DMS 273 treated with DMSO at 0.1 percent for 48 hours (cell line): ENCODE data around the gene C8G.
A peak's percentile ranks its signal among the peaks of the same experiment; 100 is the strongest.

ENCODE experiments used
- DNase-seq: peaks from one replicate; lab custom pipeline; 2025; lab: John Stamatoyannopoulos, UW

The C8G gene

DNA sequence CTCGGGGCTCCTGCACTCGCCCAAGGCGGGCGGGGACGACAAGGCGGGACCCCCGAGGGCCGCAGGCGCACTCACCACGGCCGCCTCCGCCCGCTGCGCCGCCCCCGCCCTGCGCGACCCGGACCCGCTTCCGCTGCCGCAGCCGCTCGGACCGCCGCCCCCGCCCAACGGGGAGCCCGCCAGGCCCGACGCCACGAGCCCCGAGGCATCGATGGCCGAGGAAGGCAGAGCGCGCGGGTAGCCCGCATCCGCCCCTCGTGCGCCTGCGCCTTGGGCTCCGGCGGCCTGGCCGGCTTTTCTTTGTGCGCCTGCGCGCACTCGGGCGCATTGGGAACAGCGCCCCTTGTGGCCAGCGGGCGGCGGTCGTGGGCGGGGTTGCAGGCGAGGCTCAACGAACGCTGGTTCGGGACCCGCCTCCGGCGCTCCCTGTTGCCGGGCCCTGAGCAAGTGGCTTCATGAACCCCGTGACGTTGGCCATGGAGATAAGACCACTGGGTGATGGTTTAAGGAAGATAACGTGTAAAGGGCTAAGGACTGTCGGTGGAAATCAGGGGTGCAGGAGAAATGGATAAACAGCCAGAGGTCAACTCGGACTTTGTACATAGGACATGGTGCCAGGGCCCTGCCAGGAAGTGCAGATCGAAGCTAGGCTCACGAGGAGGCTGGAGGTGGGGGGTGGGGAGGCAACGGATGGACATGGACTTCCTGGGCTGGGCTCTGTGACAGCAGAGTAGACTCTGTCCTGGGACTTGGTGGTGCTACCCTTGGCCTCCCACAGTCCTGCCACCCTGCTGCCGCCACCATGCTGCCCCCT lies at the start of gene C8G, which contains the start of gene FBXW5:
Gene C8G, plus strand, starts transcription at position 725 of the 814 bp plus-strand sequence. Its CDS starts 78 bp downstream, at position 803.
Gene FBXW5, minus strand, starts transcription at position 220 of the 814 bp plus-strand sequence. CDS start 655 bp downstream, outside the sequence.
- peak; percentile 66 for DNase-seq

DNA sequence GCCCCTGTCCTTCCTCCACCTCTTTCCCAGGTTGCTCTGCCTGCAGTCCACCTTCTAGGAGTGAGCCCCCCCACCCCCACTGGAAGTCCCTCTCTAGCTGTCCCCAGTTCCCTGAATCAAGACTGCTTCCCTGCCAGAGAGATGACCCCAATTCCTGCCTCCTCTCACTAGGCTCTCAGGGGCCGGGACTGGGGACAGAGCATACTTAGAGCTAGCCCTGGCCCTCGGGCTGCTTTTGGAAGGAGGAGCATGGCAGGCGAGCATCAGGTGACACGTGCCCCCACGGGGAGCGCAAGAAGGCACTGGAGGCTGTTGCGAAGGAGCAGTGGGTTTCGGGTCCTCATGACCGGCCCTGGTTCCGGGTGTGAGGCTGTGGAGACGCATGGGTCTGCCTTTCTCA lies 49.0 kb upstream of the C8G start:
- DNase-seq = no peak

- no peak for DNase-seq
Observed at GRCh38 chr9:136898483-136899100, 46.5 kb upstream of the C8G start.

DNA sequence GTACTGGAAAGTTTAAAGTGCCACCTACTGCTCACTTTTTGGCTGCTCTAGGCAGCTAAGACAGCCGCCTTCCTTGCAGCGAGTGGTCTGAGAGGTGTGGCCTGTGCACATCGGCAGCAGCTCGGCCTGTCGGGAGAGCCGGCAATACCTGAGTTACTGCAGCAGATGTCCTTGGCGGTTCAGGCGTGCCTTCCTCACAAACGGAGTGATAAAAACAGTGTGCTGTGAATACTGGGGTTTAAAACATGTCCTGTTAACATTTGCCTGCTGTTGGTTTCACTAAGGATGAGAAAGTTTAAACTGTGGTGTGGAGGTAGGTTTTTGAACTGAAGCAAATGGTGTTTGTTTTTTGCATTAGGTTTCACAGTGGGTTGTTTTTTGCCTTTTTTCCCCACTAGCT lies 45.8 kb upstream of the C8G start:
- DNase-seq = no peak

DNA sequence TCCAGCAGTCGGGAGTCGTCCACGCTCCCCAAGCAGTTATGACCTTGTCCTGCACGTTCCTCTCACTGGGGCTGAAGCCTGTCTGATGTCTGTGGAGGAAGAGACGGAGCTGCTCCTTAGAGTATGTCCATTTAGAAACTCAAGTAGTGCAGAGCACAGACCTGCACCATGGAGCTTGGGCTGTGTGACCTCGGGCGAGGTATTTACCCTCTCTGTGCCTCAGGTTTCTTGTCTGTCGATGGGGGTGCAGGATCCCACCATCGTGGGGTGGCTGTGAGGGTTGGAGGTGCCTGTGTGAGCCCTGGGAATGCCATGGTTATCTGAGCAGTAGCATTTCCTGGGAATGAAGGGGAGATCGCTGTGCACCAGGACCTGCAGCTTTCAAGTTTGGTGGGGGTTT lies 44.5 kb upstream of the C8G start:
- DNase-seq = no peak

GRCh38 chr9:136900988-136901515 lies 44.0 kb upstream of the C8G start:
- no peak for DNase-seq

DNA sequence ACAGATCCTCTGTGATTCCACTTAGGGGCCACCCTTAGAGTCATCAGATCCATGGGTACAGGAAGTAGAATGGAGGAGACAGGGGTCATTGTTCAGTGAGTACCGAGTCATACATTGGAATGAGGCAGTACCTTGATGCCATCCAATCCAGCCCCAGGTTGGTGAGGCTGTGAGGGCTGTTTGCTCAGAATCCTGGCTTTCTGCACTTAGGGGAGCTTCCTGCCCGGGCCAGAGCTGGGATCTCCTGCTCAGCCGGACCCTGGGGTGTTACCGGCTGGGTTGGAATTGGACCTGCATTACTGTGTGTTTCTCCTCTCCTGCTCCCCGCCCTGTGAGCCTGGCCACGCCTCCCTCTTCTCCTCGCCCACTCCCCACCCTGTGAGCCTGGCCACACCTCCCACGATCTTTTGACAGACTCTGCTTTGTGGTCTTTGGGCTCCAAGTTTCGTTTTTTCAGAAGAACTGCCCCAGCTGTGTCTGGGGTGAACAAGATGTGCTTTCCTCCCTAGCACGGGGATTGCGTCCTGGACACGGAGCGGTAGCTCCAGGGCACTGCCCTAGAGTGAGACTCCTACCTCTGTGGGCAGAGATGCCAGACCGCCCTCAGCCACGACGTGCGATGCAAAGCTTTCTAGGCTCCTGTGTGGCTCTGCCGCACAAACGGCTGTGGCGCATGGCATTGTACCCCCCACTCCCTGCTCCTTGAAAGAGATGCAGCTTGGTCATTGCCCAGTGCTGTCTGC lies 43.4 kb upstream of the C8G start:
- no peak for DNase-seq

- no peak for DNase-seq
Observed at GRCh38 chr9:136902259-136902821, 42.7 kb upstream of the C8G start.

DNA sequence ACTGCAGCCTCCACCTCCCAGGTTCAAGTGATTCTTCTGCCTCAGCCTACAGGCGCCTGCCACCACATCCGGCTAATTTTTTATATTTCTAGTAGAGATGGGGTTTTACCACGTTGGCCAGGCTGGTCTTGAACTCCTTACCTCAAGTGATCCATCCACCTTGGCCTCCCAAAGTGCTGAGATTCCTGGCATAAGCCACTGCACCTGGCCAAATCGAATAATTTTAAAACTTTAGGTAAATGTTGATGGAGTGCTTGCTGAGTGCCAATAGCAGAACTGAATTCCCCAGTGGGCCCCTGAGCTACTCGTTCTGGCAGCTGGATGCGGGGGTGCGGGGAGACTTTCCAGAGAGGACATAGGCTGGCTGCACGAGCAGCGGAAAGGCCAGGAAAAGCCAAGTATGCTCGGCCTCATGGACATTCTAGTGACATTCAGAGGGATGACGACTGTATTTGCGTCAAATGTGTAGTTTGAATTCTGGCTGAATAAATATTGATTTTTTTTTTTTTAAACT lies 41.9 kb upstream of the C8G start:
- DNase-seq = no peak

DNA sequence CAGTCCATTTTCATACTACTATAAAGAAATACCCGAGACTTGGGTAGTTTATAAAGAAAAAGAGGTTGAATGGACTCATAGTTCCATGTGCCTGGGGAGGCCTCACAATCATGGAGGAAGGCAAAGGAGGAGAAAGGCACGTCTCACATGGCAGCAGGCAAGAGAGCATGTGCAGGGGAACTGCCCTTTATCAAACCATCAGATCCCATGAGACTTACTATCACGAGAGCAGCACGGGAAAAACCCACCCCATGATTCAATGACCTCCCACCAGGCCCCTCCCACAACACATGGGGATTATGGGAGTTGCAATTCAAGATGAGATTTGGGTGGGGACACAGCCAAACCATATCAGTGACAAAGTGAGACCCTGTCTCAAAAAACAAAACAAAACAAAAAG lies 38.8 kb upstream of the C8G start:
- DNase-seq = no peak

DNA sequence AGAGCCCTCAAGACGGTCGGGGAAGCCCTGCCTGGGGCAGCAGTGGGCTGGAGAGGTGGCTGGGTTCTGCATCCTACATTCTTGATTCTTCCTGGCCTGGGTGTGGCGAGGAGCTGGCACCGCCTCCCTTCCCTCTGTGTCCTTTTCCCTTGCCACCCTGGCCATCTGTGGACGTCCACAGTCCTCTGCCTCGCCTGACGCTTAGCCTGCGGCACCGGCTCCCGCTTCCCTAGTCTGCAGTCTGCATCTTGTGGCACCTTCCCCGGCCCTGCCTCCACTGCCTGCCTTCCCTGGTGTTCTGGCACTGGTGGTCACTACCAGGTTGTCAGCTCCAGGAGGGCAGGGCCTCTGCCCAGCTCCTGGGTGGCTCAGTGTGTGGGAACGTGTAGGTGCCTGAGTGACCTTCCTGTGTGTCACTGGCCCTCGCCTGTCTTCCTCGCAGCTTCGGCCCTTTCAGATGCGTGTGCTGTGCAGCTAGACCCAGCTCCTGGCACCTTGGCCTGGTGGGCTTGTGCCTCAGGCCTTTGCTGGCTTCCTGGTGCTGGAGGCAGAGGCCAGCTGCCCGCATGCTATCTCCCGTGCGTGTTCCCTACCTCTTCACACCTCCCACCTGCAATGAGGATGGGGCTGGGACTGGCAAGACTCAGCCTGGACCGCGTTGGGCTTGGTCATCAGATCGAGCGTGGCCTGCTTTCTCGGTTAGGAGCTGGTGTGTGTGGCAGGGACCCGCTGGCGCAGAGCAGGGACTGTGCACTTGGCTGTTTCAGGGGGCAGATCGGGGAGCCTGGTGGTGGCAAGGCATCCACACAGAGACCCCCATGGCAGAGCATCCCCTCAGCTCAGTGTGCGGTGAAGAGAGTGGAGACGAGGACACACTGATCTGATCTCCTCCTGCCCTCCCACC lies 37.8 kb upstream of the C8G start:
- DNase-seq = no peak

DNA sequence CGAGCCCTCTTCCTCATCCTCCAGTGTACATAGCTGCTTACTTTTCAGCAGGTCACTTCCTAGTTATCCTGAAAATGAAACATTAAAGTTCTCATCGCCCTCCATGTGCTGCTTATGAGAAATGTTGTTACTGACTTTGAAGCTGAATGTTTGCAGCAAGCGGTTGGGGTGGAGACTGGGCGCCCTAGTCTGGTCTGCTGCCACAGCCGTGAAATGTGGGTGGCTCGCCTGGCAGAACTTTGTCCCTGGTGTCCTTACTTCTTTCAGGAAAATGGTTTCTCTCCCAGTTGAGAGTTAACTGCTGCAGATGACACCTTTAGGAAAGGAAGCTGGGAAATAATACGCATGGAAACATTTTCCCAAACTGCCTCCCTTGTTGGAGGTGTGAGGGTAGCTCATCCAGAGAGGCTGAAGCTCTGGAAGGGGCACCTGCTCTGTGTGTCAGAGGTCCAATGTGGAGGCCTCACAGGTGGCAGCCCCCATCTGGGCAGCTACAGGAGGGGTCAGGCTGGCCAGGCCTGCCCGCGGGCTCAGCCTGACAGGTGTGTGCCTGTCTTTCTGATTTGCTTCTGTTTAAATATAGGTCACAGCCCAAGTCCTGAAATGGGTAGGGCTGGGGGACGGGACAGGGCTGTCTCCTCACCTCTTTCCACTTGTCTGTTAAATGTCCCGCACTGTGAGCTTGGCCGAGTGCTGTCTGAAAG lies 34.7 kb upstream of the C8G start:
- DNase-seq = no peak

DNA sequence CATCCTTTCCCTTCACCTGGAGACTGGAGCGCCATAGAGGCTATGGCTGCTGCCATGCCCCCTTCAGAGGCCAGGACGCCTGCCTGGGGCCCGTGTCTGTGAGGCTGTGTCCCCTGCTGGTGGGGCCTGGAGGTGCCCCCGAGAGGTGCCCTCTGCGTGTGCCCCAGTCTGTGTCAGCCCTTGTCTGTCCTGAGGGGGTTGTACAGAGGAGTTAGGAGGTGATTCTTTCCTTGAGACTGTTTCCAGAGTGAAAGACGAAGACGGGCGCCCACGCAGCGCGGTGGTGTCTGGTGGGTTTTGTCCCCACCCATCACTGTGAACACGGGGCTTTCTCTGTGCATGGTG lies 34.2 kb upstream of the C8G start:
- no peak for DNase-seq

DNA sequence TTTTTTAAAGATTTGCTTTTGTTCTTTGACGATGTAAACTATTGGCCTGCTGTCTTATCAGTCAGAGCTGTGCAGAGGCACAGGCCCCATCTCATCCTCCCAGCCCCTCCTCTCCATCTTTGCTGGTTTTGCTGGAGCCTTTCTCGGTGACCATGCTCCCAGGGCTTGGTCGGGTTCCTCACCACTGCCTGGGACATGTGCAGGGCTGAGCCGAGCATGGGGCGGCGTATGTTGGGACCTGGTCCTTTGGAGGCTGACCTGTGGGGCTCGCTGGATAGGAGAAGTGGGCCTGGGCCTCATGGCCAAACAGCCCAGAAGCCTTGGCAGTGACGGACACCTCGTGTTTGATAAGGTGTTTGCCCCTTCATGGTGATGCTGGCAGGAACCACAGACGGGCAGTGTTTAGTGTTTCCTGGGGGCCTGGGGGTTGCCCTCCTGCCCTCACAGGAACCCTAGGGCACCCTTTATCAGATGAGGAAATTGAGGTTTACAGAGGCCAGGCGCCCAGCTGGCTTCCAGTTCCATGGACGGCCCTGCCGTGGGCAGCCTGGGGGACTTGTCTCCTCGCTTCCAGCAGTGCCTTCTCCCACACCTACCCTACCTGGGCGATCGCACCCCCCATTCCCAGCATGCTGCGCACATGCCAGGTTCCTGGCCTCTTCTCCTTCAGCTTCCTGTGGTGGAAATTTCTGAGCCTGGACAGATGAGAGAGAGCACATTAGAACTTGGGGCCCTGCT lies 31.2 kb upstream of the C8G start:
- DNase-seq = no peak

- no peak for DNase-seq
Observed at GRCh38 chr9:136915632-136916329, 29.3 kb upstream of the C8G start.

- no peak for DNase-seq
Observed at GRCh38 chr9:136916330-136917184, 28.5 kb upstream of the C8G start.

DNA sequence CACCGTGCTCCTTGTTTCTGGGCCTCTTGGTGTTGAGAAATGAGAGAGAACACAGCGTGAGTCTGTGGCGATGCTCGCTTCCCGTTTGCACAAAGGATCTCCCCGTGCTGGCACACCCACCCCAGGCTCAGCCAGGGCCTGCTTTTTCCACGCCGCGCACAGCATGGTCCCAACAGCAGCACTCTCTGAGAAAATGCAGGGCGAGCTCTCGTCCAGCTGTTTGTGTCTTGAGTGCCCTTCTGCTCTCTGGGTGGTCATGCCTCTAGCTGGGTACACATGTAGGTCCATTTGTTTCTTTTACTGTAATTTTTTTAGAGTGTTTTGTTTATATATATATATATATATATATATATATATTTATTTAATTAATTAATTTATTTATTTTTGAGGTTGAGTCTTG lies 27.1 kb upstream of the C8G start:
- DNase-seq = no peak

- no peak for DNase-seq
Observed at GRCh38 chr9:136920069-136920468, 25.0 kb upstream of the C8G start.
